Astrocyte of the cerebellum (primary cell): Measurements from ENCODE around the gene TCF7.

Source experiments
- DNase-seq: peaks from one replicate; pipeline ENCODE4 v3.0.0-alpha.2; 2011; ENCODE audit warnings: low read depth
- H3K4me3 ChIP-seq: 2 replicates; pipeline ENCODE4 v1.5.1; 2011; ENCODE audit warnings: mild to moderate bottlenecking, low read depth, low read length, moderate library complexity
- CTCF ChIP-seq: IDR thresholded peaks from 2 replicates; pipeline ENCODE4 v1.5.1; 2012; ENCODE audit warnings: low read length, low read depth, moderate library complexity, mild to moderate bottlenecking; ENCODE audit errors: missing control alignments
- in situ Hi-C: cut with HindIII; loops from 2 replicates; pipeline ENCODE4 v1.10.0; 2017; ENCODE audit warnings: low sequenced_read_pairs

Gene TCF7

GRCh38 chr5:134088994-134089560 lies 25.4 kb upstream of the TCF7 start:
- in situ Hi-C loops = no loop called here
- TF ChIP-seq CTCF = no peak
- DNase-seq = no peak
- no peak overlapping the region for H3K4me3 ChIP-seq

GRCh38 chr5:134090522-134090921 lies 24.0 kb upstream of the TCF7 start:
- in situ Hi-C loops = no loop called here
- no peak for TF ChIP-seq CTCF
- H3K4me3 ChIP-seq = no peak overlapping the region
- DNase-seq = no peak

GRCh38 chr5:134091626-134092121 lies 22.8 kb upstream of the TCF7 start:
- in situ Hi-C loops = no loop called here
- no peak overlapping the region for H3K4me3 ChIP-seq
- TF ChIP-seq CTCF = no peak
- no peak for DNase-seq

GRCh38 chr5:134092875-134093274 lies 21.6 kb upstream of the TCF7 start:
- no peak overlapping the region for H3K4me3 ChIP-seq
- TF ChIP-seq CTCF = no peak
- no peak for DNase-seq
- in situ Hi-C loops = no loop called here

GRCh38 chr5:134093351-134093750 lies 21.1 kb upstream of the TCF7 start:
- DNase-seq = no peak
- in situ Hi-C loops = no loop called here
- no peak for TF ChIP-seq CTCF
- H3K4me3 ChIP-seq = no peak overlapping the region

GRCh38 chr5:134095293-134095692 lies 19.2 kb upstream of the TCF7 start:
- H3K4me3 ChIP-seq = no peak overlapping the region
- in situ Hi-C loops = no loop called here
- DNase-seq = no peak
- no peak for TF ChIP-seq CTCF
